B cell (primary cell): ENCODE results near the gene BBIP1. TPM values are rescaled to one million over a fixed set of nuclear protein-coding genes. Genes with fewer than 3 reads are reported as not detected.

Experiments
- ATAC-seq: fragments of 200-7000 bp; cut with Tn5 transposase; one replicate; pipeline ENCODE4 v1.10.0; 2021; ENCODE audit warnings: low read depth, mild to moderate bottlenecking, moderate number of reproducible peaks, moderate library complexity
- CTCF ChIA-PET: fragments of 350-600 bp; sonication (Branson Sonifier 250); formaldehyde crosslinking; loops from one replicate; lab custom pipeline; 2021; ENCODE audit warnings: antibody characterized with exemption, inconsistent platforms; lab: Charles Lee
- POLR2A ChIA-PET: fragments of 350-600 bp; sonication (Branson Sonifier 250); formaldehyde crosslinking; loops from one replicate; lab custom pipeline; 2021; ENCODE audit warnings: antibody characterized with exemption; lab: Charles Lee
- DNase-seq: peaks from one replicate; pipeline ENCODE4 v3.0.0; 2013
- H2AFZ ChIP-seq: 2 replicates; pipeline ENCODE4 v1.6.1; 2012; ENCODE audit warnings: mild to moderate bottlenecking, low read depth, low read length; ENCODE audit not compliant: insufficient read depth, poor library complexity, severe bottlenecking
- H3K27ac ChIP-seq, 2 donors: 1 replicate in 1 of 2; 2 replicates in 1 of 2; pipeline ENCODE4 v1.5.1; 2012 to 2013; ENCODE audit warnings: low read length in 2 of 2, mild to moderate bottlenecking in 2 of 2, moderate library complexity in 1 of 2
- H3K27me3 ChIP-seq, 4 experiments: fragments of 200-600 bp in 1 of 4; sonication (generic) in 1 of 4; replicated peaks in 1 of 4; 1 replicate in 2 of 4; 2 replicates in 2 of 4; pipeline versions ENCODE4 v1.6.1 to v1.7.0; 2013 to 2016; ENCODE audit warnings: low read length in 3 of 4, mild to moderate bottlenecking in 2 of 4, mixed read lengths in 1 of 4, moderate library complexity in 1 of 4; ENCODE audit not compliant: insufficient read depth in 4 of 4, control insufficient read depth in 3 of 4; ENCODE audit errors: control extremely low read depth in 1 of 4
- H3K36me3 ChIP-seq, 2 experiments: replicated peaks in 1 of 2; 1 replicate in 1 of 2; 2 replicates in 1 of 2; pipeline versions ENCODE4 v1.6.1 to v1.7.1; 2013; ENCODE audit warnings: low read length in 1 of 2; ENCODE audit not compliant: insufficient read depth in 2 of 2, control insufficient read depth in 1 of 2; ENCODE audit errors: control extremely low read depth in 1 of 2, extremely low read depth in 1 of 2
- H3K4me1 ChIP-seq, 2 donors: fragments of 200-600 bp in 1 of 2; sonication (generic) in 1 of 2; 1 replicate in 1 of 2; 2 replicates in 1 of 2; pipeline versions ENCODE4 v1.5.1 to v1.6.1; 2013 to 2017; ENCODE audit warnings: low read length in 2 of 2; ENCODE audit not compliant: control insufficient read depth in 2 of 2, insufficient read depth in 2 of 2
- H3K4me2 ChIP-seq: replicated peaks from 2 replicates; pipeline ENCODE3; 2012; ENCODE audit warnings: mild to moderate bottlenecking, low read depth, low read length; ENCODE audit not compliant: poor library complexity, severe bottlenecking
- H3K4me3 ChIP-seq, 5 experiments: fragments of 200-600 bp in 1 of 5; sonication (generic) in 1 of 5; 1 replicate in 3 of 5; 2 replicates in 2 of 5; pipeline versions ENCODE4 v1.5.1 to v1.7.0; 2011 to 2016; ENCODE audit warnings: low read length in 4 of 5, mild to moderate bottlenecking in 4 of 5, low read depth in 2 of 5, control low read depth in 1 of 5, moderate library complexity in 1 of 5; ENCODE audit not compliant: insufficient read depth in 1 of 5; ENCODE audit errors: control extremely low read depth in 1 of 5, extremely low read depth in 1 of 5
- H3K79me2 ChIP-seq: fragments of 200-600 bp; sonication (generic); one replicate; pipeline ENCODE4 v1.6.0; 2016; ENCODE audit warnings: low read length; ENCODE audit not compliant: control insufficient read depth, insufficient read depth
- H3K9ac ChIP-seq: fragments of 200-600 bp; sonication (generic); 2 replicates; pipeline ENCODE4 v1.6.1; 2017; ENCODE audit warnings: mild to moderate bottlenecking, low read length, moderate library complexity
- H3K9me3 ChIP-seq, 3 donors: one replicate each; pipeline versions ENCODE4 v1.6.1 to v1.7.1; 2013; ENCODE audit warnings: low read length in 2 of 3; ENCODE audit not compliant: control insufficient read depth in 2 of 3, insufficient read depth in 1 of 3; ENCODE audit errors: control extremely low read depth in 1 of 3
- H4K20me1 ChIP-seq: 2 replicates; pipeline ENCODE4 v1.6.0; 2012; ENCODE audit warnings: mild to moderate bottlenecking, low read length; ENCODE audit not compliant: insufficient read depth, control insufficient read depth, poor library complexity, severe bottlenecking
- H3K27ac Mint-ChIP-seq: one replicate; pipeline ENCODE4 v1.8.0; 2021; ENCODE audit warnings: mixed read lengths
- H3K27me3 Mint-ChIP-seq: one replicate; pipeline ENCODE4 v1.8.0; 2021; ENCODE audit warnings: mixed read lengths
- H3K4me1 Mint-ChIP-seq: one replicate; pipeline ENCODE4 v1.8.0; 2021; ENCODE audit warnings: mixed read lengths
- H3K4me3 Mint-ChIP-seq: one replicate; pipeline ENCODE4 v1.8.0; 2021; ENCODE audit warnings: mixed read lengths
- H3K9me3 Mint-ChIP-seq: one replicate; pipeline ENCODE4 v1.8.0; 2022; ENCODE audit warnings: mixed read lengths; ENCODE audit not compliant: insufficient read depth
- EZH2 ChIP-seq: IDR thresholded peaks from 2 replicates; pipeline ENCODE4 v1.6.1; 2012; ENCODE audit warnings: borderline replicate concordance, low read depth, mild to moderate bottlenecking, moderate library complexity, low read length; ENCODE audit not compliant: insufficient read depth, poor library complexity, severe bottlenecking
- WGBS: methylation state at CpG from one replicate; pipeline ENCODE4 v1.1.5; 2013; ENCODE audit warnings: missing lambda C conversion rate; ENCODE audit not compliant: insufficient coverage; 5-methylcytosine and 5-hydroxymethylcytosine counted together
- intact Hi-C: fragments of 100-400 bp; cut with micrococcal nuclease; formaldehyde crosslinking; loops from one replicate; pipeline ENCODE4 v1.10.0; 2022
- polyA plus RNA-seq: library from polyadenylated mRNA; depleted of rRNA; stranded (reverse); fragments of >200 nt; gene quantifications from 2 replicates; pipeline ENCODE4 v1.2.3, GENCODE V29; 2012
- total RNA-seq, 2 donors: library from RNA; stranded (reverse); fragments of 120-200 nt in 1 of 2; gene quantifications; 1 replicate in 1 of 2; 2 replicates in 1 of 2; pipeline versions ENCODE4 v1.2.3 to v1.2.4, GENCODE V29; 2013 to 2022
- TF ChIP-seq, protein P1 (sequence below): fragments of 200-600 bp; IDR thresholded peaks from one replicate; pipeline ENCODE4 v1.8.0; 2022; ENCODE audit warnings: antibody characterized with exemption, mild to moderate bottlenecking

The BBIP1 gene
- total and polyA plus RNA-seq, 2 donors (not counting 1 experiment from before 2014, with no cell fraction given), result 10.6 to 46.1 TPM

GRCh38 chr10:110870823-110871297 lies 48.1 kb downstream of the BBIP1 start:
- peak overlapping the region; percentile 56 to 89 (median 85) for H3K4me3 ChIP-seq
- CTCF ChIA-PET, result interaction anchor here (0.7 to 1.5 kb wide), 8 partner anchors 12 to 125 kb away, joined by 3 to 14 read pairs (median 4); partner anchors contain the start of gene BBIP1
- peaks cover 65% of the 10 kb centered on the region for H3K79me2 ChIP-seq

More at GRCh38 chr10:110870823-110871297, 48.1 kb downstream of the BBIP1 start:
- TF ChIP-seq, protein P1, sequence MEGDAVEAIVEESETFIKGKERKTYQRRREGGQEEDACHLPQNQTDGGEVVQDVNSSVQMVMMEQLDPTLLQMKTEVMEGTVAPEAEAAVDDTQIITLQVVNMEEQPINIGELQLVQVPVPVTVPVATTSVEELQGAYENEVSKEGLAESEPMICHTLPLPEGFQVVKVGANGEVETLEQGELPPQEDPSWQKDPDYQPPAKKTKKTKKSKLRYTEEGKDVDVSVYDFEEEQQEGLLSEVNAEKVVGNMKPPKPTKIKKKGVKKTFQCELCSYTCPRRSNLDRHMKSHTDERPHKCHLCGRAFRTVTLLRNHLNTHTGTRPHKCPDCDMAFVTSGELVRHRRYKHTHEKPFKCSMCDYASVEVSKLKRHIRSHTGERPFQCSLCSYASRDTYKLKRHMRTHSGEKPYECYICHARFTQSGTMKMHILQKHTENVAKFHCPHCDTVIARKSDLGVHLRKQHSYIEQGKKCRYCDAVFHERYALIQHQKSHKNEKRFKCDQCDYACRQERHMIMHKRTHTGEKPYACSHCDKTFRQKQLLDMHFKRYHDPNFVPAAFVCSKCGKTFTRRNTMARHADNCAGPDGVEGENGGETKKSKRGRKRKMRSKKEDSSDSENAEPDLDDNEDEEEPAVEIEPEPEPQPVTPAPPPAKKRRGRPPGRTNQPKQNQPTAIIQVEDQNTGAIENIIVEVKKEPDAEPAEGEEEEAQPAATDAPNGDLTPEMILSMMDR, result no peak
- no peak for TF ChIP-seq EZH2
- peak overlapping the region; percentile 68 for H2AFZ ChIP-seq
- Mint-ChIP-seq H3K27me3 (no peaks in the 10 kb centered on the region), H3K27ac (peak overlapping the region; percentile 96), H3K4me1 (peaks cover 66% of the 10 kb centered on the region), H3K9me3 (no peaks in the 10 kb centered on the region), H3K4me3 (peak overlapping the region; percentile 91)
- ATAC-seq (no peak), DNase-seq (no peak)
- no peaks in the 10 kb centered on the region for H3K27me3 ChIP-seq
- H3K4me2 ChIP-seq, result peak overlapping the region; percentile 87
- H4K20me1 ChIP-seq, result peaks cover 8% of the 10 kb centered on the region
- POLR2A ChIA-PET, result interaction anchor here (0.6 to 2.7 kb wide), 5 partner anchors 10 to 49 kb away, joined by 3 to 44 read pairs (median 4); no protein-coding TSS in a partner anchor
- no peaks in the 10 kb centered on the region for H3K9me3 ChIP-seq
- peak overlapping the region; percentile 88 for H3K9ac ChIP-seq
- H3K36me3 ChIP-seq, result peaks cover 0 to 4% of the 10 kb centered on the region in 2 experiments
- intact Hi-C loops, result loop anchor here (1.0 to 5.0 kb wide), 2 partner anchors 29 to 259 kb away; no protein-coding TSS in a partner anchor
- peaks cover 63 to 68% of the 10 kb centered on the region in 2 donors for H3K4me1 ChIP-seq
- WGBS, result 71% methylated on average over 10 of the region's 13 CpGs
- peak overlapping the region; percentile 89 to 94 for H3K27ac ChIP-seq
